ENCODE measurements around the gene CA5A. TPM values are rescaled to one million over a fixed set of nuclear protein-coding genes. Genes with fewer than 3 reads are reported as not detected.

Gene CA5A
- total and polyA plus RNA-seq, 2 of the 13 experiments (the other 11 are each of a cell fraction or from before 2014, with no cell fraction given): 66.8 to 106 TPM

DNA sequence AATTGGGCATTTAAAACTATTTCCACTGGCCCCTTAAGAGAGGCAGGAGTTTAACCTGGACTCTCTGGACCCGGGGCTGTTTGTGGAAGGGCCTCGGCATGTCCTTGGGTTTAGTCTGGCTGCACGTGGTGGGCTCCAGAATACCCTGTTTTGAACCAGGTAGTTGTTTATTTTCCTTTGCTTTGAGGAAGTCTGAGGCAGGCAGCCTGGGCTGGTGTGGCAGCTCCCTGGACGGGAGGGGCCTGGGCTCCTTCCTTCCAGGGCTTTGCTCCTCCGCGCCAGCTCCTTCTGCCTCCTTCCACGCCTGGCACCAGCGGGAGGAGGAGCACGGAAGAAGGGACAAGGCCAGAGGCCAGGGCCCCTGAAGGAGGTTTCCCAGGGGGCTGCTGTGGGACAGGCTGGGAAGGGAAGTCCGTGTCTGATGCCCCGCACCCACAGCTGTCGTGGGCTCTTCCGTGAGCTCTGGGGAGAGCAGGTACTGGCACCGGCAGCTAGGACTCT, 30.4 kb upstream of the CA5A start (continued):
- no peak for TF ChIP-seq ZNF235 (CRISPR knock-in tag; IDR thresholded peaks at IDR 0.05; ENCODE audit: borderline replicate concordance)
- peak; percentile 41; the same call in 1 of the 2 replicates for TF ChIP-seq GATAD1 (CRISPR knock-in tag; IDR thresholded peaks at IDR 0.05)
- TF ChIP-seq ZNF564 (CRISPR knock-in tag; IDR thresholded peaks at IDR 0.05): no peak
- 0 out of 2 replicates have a peak, but pooled peaks have one; percentile 26 for TF ChIP-seq SP5 (CRISPR knock-in tag; IDR thresholded peaks at IDR 0.05; ENCODE audit: borderline replicate concordance, low read depth)
- TF ChIP-seq, protein P1, sequence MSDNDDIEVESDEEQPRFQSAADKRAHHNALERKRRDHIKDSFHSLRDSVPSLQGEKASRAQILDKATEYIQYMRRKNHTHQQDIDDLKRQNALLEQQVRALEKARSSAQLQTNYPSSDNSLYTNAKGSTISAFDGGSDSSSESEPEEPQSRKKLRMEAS (IDR thresholded peaks at IDR 0.05): peak; percentile 89
- TF ChIP-seq ZNF724P (CRISPR knock-in tag; IDR thresholded peaks at IDR 0.05; ENCODE audit: borderline replicate concordance): peak; percentile 48; the same call in 1 of the 2 replicates
- TF ChIP-seq, protein P2, sequence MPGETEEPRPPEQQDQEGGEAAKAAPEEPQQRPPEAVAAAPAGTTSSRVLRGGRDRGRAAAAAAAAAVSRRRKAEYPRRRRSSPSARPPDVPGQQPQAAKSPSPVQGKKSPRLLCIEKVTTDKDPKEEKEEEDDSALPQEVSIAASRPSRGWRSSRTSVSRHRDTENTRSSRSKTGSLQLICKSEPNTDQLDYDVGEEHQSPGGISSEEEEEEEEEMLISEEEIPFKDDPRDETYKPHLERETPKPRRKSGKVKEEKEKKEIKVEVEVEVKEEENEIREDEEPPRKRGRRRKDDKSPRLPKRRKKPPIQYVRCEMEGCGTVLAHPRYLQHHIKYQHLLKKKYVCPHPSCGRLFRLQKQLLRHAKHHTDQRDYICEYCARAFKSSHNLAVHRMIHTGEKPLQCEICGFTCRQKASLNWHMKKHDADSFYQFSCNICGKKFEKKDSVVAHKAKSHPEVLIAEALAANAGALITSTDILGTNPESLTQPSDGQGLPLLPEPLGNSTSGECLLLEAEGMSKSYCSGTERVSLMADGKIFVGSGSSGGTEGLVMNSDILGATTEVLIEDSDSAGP (CRISPR knock-in tag; IDR thresholded peaks at IDR 0.05; ENCODE audit: borderline replicate concordance): peak; percentile 84
- TF ChIP-seq ZNF17 (CRISPR knock-in tag; IDR thresholded peaks at IDR 0.05): no peak
- no peak for TF ChIP-seq ZNF790 (CRISPR knock-in tag; IDR thresholded peaks at IDR 0.05; ENCODE audit: borderline replicate concordance)

DNA sequence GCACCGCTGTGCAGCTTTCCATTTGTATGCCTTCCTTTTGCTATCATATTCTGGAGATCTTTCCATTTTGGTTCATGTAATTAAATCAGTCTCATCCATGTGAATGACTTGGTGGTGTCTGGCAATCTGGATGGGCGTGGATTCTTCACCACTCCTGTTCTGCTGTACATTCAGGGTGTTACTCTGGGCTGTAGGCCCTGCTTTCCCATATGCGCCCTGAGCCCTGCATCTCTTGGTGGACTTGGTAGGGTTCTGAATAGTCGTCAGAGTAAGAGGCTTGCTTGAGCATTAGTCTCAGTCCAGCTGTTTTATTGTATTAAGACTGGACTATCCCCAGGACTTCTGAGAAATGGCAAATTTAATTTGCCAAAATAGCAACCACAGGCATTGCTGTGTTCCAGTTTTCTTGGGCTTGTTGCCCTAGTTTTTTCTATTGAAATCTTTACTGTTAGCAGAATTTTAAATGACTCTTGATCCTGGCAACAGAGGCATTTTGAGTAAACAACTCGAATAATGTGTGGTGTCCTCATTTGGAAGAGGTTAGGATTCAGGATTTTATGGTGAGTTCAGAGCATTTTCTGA, 29.8 kb upstream of the CA5A start:
- POLR2A ChIA-PET: interaction anchor here (1.5 to 2.1 kb wide), 4 partner anchors 13 to 29 kb away, joined by 5 to 8 read pairs (median 6); partner anchors contain the start of genes BANP and CA5A
- no peak overlapping the region for H2AFZ ChIP-seq (ENCODE audit: low read length)
- peak overlapping the region; percentile 33 for H3K9ac ChIP-seq (ENCODE audit: insufficient read depth, low read depth, low read length)
- H3K4me1 ChIP-seq (ENCODE audit: insufficient read depth, low read length): peaks cover 40% of the 10 kb centered on the region
- peaks cover 5% of the 10 kb centered on the region; the same call in 1 of the 2 replicates for H3K9me3 ChIP-seq (ENCODE audit: low read length)
- in situ Hi-C loops (cut with HindIII; ENCODE audit: extremely low pct_ligation_motif_present, low pct_unique_long_range_greater_than_20kb) (no loop called here), intact Hi-C loops (cut with micrococcal nuclease; ENCODE audit: unreplicated experiment) (no loop called here)
- H3K27me3 ChIP-seq (ENCODE audit: control insufficient read depth in 1 of 2, insufficient read depth in 2 of 2, low read length in 2 of 2): no peaks in the 10 kb centered on the region
- H3K36me3 ChIP-seq (replicated peaks in 1 of 2; ENCODE audit: control insufficient read depth in 1 of 2, insufficient read depth in 2 of 2, low read length in 2 of 2): peaks cover 0 to 2% of the 10 kb centered on the region in 2 experiments; a peak in 1 of 5 replicates
- peaks cover 64% of the 10 kb centered on the region for H3K79me2 ChIP-seq (ENCODE audit: insufficient read depth, low read length)
- H3K4me2 ChIP-seq (ENCODE audit: low read depth, low read length): peak overlapping the region; percentile 66
- ATAC-seq (peak; percentile 9; the same call in 2 of the 3 replicates), FAIRE-seq (no peak), DNase-seq (ENCODE audit: low spot score) (no peak)
- peak overlapping the region in 1 of 3 experiments; percentile 47; a peak in 2 of 6 replicates for H3K4me3 ChIP-seq (replicated peaks in 1 of 3; ENCODE audit: insufficient read depth in 1 of 3, low read depth in 2 of 3, low read length in 3 of 3)
- BruUV-seq (replicated peaks): no TSS peak
- peak overlapping the region; percentile 75 for H3K27ac ChIP-seq (ENCODE audit: extremely low read length, insufficient read depth, low read length)
- H4K20me1 ChIP-seq (ENCODE audit: insufficient read depth, low read length): no peaks in the 10 kb centered on the region
- CTCF ChIA-PET (ENCODE audit: low intra/inter-chr PET ratio, low total read pairs): no interaction called here
- WGBS (ENCODE audit: low lambda C conversion rate): 73% methylated on average over 5 of the region's 5 CpGs
- TF ChIP-seq KLF12 (CRISPR knock-in tag; IDR thresholded peaks at IDR 0.05; ENCODE audit: borderline replicate concordance) (0 out of 2 replicates have a peak, but pooled peaks have one; percentile 50), ZFY (CRISPR knock-in tag; IDR thresholded peaks at IDR 0.05) (0 out of 2 replicates have a peak, but pooled peaks have one; percentile 8), SETDB1 (CRISPR knock-in tag; IDR thresholded peaks at IDR 0.05; ENCODE audit: borderline replicate concordance) (no peak), SP1 (IDR thresholded peaks at IDR 0.05) (no peak), SP1 (CRISPR knock-in tag; IDR thresholded peaks at IDR 0.05) (no peak), ZFP90 (CRISPR knock-in tag; IDR thresholded peaks at IDR 0.05; ENCODE audit: borderline replicate concordance) (no peak)
- TF ChIP-seq, protein P3, sequence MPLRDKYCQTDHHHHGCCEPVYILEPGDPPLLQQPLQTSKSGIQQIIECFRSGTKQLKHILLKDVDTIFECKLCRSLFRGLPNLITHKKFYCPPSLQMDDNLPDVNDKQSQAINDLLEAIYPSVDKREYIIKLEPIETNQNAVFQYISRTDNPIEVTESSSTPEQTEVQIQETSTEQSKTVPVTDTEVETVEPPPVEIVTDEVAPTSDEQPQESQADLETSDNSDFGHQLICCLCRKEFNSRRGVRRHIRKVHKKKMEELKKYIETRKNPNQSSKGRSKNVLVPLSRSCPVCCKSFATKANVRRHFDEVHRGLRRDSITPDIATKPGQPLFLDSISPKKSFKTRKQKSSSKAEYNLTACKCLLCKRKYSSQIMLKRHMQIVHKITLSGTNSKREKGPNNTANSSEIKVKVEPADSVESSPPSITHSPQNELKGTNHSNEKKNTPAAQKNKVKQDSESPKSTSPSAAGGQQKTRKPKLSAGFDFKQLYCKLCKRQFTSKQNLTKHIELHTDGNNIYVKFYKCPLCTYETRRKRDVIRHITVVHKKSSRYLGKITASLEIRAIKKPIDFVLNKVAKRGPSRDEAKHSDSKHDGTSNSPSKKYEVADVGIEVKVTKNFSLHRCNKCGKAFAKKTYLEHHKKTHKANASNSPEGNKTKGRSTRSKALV (CRISPR knock-in tag; IDR thresholded peaks at IDR 0.05): 0 out of 2 replicates have a peak, but pooled peaks have one; percentile 29
- TF ChIP-seq, protein P4, sequence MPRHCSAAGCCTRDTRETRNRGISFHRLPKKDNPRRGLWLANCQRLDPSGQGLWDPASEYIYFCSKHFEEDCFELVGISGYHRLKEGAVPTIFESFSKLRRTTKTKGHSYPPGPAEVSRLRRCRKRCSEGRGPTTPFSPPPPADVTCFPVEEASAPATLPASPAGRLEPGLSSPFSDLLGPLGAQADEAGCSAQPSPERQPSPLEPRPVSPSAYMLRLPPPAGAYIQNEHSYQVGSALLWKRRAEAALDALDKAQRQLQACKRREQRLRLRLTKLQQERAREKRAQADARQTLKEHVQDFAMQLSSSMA (CRISPR knock-in tag; IDR thresholded peaks at IDR 0.05): 0 out of 2 replicates have a peak, but pooled peaks have one; percentile 28
